ENCODE data around the gene EPM2AIP1.

DNA sequence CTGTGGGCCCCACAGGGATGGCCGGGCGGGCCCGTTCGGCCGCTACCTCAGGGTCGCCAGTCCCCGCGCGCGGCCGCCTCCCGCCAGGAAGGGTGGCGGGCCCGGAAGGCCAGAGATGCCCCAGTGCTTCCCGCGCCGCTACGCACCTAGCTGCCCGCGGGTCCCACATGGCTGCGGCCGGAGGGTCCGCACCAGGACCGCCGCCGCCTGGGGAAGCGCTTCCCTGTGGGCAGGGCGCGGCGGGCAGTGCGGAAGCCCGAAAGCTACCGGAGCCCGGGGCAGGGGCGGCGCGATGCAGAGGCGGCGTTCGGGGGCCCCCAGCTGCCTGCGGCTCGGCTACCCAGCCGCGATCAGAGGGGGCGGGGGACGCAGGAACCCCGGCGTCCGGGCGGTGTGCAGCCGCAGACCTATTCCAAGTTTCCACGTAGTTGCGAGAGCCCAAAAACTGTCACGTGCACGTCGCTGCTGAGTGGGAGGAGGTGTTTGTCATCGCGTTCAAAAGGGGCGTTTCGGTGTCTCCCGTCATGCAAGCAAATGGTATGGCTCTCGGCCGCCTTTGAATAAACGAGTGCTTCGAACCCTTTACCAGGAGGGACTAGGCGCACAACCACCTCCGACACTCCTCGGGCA lies 48.2 kb downstream of the EPM2AIP1 start, which contains the start of gene TRANK1:
- TF ChIP-seq, protein P1, sequence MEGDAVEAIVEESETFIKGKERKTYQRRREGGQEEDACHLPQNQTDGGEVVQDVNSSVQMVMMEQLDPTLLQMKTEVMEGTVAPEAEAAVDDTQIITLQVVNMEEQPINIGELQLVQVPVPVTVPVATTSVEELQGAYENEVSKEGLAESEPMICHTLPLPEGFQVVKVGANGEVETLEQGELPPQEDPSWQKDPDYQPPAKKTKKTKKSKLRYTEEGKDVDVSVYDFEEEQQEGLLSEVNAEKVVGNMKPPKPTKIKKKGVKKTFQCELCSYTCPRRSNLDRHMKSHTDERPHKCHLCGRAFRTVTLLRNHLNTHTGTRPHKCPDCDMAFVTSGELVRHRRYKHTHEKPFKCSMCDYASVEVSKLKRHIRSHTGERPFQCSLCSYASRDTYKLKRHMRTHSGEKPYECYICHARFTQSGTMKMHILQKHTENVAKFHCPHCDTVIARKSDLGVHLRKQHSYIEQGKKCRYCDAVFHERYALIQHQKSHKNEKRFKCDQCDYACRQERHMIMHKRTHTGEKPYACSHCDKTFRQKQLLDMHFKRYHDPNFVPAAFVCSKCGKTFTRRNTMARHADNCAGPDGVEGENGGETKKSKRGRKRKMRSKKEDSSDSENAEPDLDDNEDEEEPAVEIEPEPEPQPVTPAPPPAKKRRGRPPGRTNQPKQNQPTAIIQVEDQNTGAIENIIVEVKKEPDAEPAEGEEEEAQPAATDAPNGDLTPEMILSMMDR (IDR thresholded peaks at IDR 0.05 in 2 of 3, conservative IDR thresholded peaks at IDR 0.05 in 1 of 3; ENCODE audit: borderline replicate concordance in 1 of 3, insufficient read depth in 1 of 3, low read depth in 2 of 3, low read length in 2 of 3): no peak
- no peak for TF ChIP-seq POLR2AphosphoS5 (IDR thresholded peaks at IDR 0.05; ENCODE audit: low read depth, low read length)
- no peak for TF ChIP-seq POLR2A (IDR thresholded peaks at IDR 0.05; ENCODE audit: borderline replicate concordance, extremely low read depth, insufficient read depth, insufficient read length)
- no peak for TF ChIP-seq SRF (IDR thresholded peaks at IDR 0.05; ENCODE audit: low read depth)
- TF ChIP-seq, protein P2, sequence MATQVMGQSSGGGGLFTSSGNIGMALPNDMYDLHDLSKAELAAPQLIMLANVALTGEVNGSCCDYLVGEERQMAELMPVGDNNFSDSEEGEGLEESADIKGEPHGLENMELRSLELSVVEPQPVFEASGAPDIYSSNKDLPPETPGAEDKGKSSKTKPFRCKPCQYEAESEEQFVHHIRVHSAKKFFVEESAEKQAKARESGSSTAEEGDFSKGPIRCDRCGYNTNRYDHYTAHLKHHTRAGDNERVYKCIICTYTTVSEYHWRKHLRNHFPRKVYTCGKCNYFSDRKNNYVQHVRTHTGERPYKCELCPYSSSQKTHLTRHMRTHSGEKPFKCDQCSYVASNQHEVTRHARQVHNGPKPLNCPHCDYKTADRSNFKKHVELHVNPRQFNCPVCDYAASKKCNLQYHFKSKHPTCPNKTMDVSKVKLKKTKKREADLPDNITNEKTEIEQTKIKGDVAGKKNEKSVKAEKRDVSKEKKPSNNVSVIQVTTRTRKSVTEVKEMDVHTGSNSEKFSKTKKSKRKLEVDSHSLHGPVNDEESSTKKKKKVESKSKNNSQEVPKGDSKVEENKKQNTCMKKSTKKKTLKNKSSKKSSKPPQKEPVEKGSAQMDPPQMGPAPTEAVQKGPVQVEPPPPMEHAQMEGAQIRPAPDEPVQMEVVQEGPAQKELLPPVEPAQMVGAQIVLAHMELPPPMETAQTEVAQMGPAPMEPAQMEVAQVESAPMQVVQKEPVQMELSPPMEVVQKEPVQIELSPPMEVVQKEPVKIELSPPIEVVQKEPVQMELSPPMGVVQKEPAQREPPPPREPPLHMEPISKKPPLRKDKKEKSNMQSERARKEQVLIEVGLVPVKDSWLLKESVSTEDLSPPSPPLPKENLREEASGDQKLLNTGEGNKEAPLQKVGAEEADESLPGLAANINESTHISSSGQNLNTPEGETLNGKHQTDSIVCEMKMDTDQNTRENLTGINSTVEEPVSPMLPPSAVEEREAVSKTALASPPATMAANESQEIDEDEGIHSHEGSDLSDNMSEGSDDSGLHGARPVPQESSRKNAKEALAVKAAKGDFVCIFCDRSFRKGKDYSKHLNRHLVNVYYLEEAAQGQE (IDR thresholded peaks at IDR 0.05; ENCODE audit: low read depth): no peak
- no peak for TF ChIP-seq ZNF274 (IDR thresholded peaks at IDR 0.05; ENCODE audit: low read depth, low read length)
